ENCODE results near the gene PIK3C2G. TPM values are rescaled to one million over a fixed set of nuclear protein-coding genes. Genes with fewer than 3 reads are reported as not detected.
A peak's percentile ranks its signal among the peaks of the same experiment; 100 is the strongest.

PIK3C2G gene
- total and polyA plus RNA-seq, 8 donors: 0.29 to 191 (median 48.7) TPM

DNA sequence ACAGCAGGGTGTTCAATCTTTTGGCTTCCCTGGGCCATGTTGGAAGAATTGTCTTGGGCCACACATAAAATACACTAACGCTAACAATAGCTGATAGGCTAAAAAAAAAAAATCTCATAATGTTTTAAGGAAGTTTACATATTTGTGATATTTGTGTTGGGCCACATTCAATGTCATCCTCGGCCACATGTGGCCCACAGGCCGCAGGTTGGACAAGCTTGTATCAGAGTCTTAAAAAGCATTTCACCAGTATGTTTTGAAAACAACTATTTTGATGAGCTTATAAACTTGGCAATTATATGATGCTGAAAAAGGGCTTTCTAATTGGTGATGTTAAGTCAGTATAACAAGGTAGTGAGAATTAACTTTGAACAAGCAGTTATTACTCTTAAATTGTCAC, 78.9 kb downstream of the PIK3C2G start:
- Histone ChIP-seq H3K4me1 (peaks cover 0 to 4% (median 0%) of the 10 kb centered on the region in 4 donors), H3K36me3 (no peaks in the 10 kb centered on the region), H3K27me3 (no peaks in the 10 kb centered on the region), H3K9me3 (no peaks in the 10 kb centered on the region), H3K27ac (no peak overlapping the region), H3K4me3 (no peak overlapping the region)
- TF ChIP-seq POLR2A (IDR thresholded peaks at IDR 0.05) (no peak), POLR2AphosphoS5 (IDR thresholded peaks at IDR 0.05) (no peak), EP300 (IDR thresholded peaks at IDR 0.05) (no peak)
- TF ChIP-seq, protein P1, sequence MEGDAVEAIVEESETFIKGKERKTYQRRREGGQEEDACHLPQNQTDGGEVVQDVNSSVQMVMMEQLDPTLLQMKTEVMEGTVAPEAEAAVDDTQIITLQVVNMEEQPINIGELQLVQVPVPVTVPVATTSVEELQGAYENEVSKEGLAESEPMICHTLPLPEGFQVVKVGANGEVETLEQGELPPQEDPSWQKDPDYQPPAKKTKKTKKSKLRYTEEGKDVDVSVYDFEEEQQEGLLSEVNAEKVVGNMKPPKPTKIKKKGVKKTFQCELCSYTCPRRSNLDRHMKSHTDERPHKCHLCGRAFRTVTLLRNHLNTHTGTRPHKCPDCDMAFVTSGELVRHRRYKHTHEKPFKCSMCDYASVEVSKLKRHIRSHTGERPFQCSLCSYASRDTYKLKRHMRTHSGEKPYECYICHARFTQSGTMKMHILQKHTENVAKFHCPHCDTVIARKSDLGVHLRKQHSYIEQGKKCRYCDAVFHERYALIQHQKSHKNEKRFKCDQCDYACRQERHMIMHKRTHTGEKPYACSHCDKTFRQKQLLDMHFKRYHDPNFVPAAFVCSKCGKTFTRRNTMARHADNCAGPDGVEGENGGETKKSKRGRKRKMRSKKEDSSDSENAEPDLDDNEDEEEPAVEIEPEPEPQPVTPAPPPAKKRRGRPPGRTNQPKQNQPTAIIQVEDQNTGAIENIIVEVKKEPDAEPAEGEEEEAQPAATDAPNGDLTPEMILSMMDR (IDR thresholded peaks at IDR 0.05): no peak
- whole genome bisulfite sequencing, 5 donors: 52 to 77% (median 67%) methylated on average over 3 of the region's 3 CpGs
- no peak for DNase-seq
- intact Hi-C loops (cut with DNase I; ENCODE audit: low total_unique reads): no loop called here

DNA sequence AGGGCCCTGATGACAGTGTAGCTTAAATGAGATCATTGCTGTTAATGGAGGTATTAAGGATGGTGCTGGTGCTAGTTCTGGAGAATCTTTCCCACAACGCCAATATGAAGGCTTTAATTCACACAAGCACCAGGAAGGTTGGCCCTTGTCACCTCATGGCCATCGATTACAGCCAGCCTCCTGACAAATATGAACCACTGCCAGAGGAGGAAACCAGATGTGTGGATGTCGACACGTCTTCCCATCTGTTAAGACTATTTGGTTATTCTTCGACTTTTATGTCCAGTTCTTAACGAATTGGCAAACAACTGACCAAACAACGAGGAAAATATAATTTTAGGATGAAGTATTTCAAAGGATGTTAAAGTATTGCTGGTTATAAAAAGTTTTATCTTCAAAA, 79.5 kb downstream of the PIK3C2G start:
- Histone ChIP-seq H3K27ac (no peak overlapping the region), H3K4me1 (peaks cover 0 to 4% (median 0%) of the 10 kb centered on the region in 4 donors), H3K27me3 (no peaks in the 10 kb centered on the region), H3K4me3 (no peak overlapping the region), H3K36me3 (no peaks in the 10 kb centered on the region), H3K9me3 (no peaks in the 10 kb centered on the region)
- intact Hi-C loops (cut with DNase I; ENCODE audit: low total_unique reads): no loop called here
- 70 to 85% (median 79%) methylated on average over 7 of the region's 7 CpGs for WGBS, 5 donors
- no peak for DNase-seq
- TF ChIP-seq POLR2AphosphoS5 (IDR thresholded peaks at IDR 0.05) (no peak), EP300 (IDR thresholded peaks at IDR 0.05) (no peak), POLR2A (IDR thresholded peaks at IDR 0.05) (no peak)
- TF ChIP-seq, protein P1 (IDR thresholded peaks at IDR 0.05): no peak

DNA sequence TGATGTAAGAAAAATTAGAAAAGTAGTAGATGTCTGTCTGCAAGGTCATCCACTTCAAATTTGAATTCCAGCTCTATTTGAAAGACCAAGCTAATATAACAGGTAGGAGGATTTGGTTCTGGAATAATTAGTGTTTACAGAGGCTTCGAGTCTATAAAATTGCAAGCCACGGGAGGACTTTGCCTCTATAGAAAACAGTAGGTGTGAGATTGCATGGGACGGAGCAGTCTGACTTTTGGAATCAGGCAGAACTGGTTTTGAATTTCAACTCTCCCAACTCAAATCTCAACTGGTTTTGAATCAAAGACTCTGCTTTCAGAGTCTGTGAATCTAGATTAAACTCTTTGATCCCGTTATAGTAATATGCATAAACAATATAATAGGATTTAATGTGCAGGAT, 82.4 kb downstream of the PIK3C2G start:
- TF ChIP-seq POLR2AphosphoS5 (IDR thresholded peaks at IDR 0.05): no peak
- TF ChIP-seq, protein P1 (IDR thresholded peaks at IDR 0.05): no peak
- TF ChIP-seq POLR2A (IDR thresholded peaks at IDR 0.05): no peak
- TF ChIP-seq EP300 (IDR thresholded peaks at IDR 0.05): no peak
- Histone ChIP-seq H3K36me3 (no peaks in the 10 kb centered on the region), H3K4me3 (no peak overlapping the region), H3K27me3 (no peaks in the 10 kb centered on the region), H3K4me1 (peaks cover 0 to 4% (median 0%) of the 10 kb centered on the region in 4 donors), H3K27ac (no peak overlapping the region), H3K9me3 (no peaks in the 10 kb centered on the region)
- WGBS, 5 donors: 33 to 67% (median 41%) methylated on average over 4 of the region's 4 CpGs
- DNase-seq: peak in 1 of 2 donors; percentile 37
- intact Hi-C loops (cut with DNase I; ENCODE audit: low total_unique reads): no loop called here

DNA sequence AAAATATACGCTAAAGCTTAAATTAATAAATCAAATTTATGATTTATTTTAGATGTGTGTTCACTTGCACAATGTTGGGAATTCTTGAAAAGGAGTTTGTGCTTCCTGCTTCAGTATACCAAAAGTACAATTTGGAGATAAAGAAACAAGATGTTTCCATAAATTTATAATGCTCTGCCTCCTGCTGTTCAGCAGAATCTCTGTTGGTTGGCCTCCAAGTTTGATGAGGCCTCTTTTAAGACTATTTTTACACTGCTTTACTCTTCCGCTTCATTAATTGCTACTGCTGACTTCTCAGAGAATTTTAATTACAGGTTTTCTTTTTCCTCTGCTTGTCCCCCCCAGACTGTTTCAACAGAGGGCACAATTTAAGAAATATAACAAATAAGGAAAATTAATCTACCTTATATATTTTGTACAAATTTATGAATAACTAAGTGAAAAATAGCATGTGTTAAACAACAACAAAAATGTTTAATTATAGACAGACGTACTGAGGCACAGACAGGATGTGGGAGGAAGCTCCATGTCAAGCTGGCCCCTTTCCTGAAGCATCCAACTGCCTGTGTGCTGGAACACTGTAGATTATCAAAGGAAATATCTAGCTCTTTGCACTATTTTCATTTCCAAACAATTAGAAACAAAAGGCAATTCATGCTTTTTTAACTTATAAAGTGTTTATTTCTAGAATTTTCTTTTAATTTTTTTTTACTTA, 83.9 kb downstream of the PIK3C2G start:
- H3K4me1 ChIP-seq: peaks cover 0 to 4% (median 0%) of the 10 kb centered on the region in 4 donors
- 67 to 77% (median 71%) methylated on average over 3 of the region's 3 CpGs for WGBS, 5 donors
- H3K27ac ChIP-seq: no peak overlapping the region
- H3K36me3 ChIP-seq: no peaks in the 10 kb centered on the region
- DNase-seq: peak in 1 of 2 donors; percentile 33
- H3K4me3 ChIP-seq: no peak overlapping the region
- no peaks in the 10 kb centered on the region for H3K27me3 ChIP-seq
- intact Hi-C loops (cut with DNase I; ENCODE audit: low total_unique reads): no loop called here
- no peaks in the 10 kb centered on the region for H3K9me3 ChIP-seq
- no peak for TF ChIP-seq EP300 (IDR thresholded peaks at IDR 0.05)
- TF ChIP-seq POLR2A (IDR thresholded peaks at IDR 0.05): no peak
- TF ChIP-seq, protein P1 (IDR thresholded peaks at IDR 0.05): no peak
- TF ChIP-seq POLR2AphosphoS5 (IDR thresholded peaks at IDR 0.05): no peak

Data from stomach (tissue), 9 donors.